ENCODE results near the gene NTNG1.
"Not testable (repeated sequence)": the region's sequence is repeated elsewhere in the genome, so short reads cannot be mapped to it uniquely, and the experiment has no call there.

Gene NTNG1

DNA sequence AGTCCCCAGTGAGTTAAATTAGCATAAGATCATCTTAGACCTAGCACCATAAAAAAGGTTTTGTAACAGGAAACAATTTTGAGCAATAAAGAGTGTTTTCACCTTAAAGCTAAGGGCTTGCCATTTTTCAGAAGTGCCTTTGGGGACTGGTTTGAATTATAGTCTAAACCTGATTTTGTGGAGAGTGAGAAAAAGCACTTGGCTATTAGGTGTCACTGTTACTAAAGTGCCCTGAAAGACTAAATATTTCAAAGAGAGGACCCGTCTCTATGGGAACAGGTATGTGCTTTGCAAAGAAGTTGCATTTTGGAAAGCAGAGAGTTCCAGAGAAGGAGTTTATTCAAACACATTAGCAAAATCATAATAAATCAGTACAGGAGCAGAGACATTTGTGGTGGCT lies 9.1 kb downstream of the NTNG1 start:
- no peaks in the 10 kb centered on the region for H3K36me3 ChIP-seq (ENCODE audit: control insufficient read depth, insufficient read depth, low read length)
- H3K27me3 ChIP-seq (ENCODE audit: control insufficient read depth, insufficient read depth, low read length) = no peaks in the 10 kb centered on the region
- H3K9ac ChIP-seq (ENCODE audit: low read length) = no peak overlapping the region
- no peaks in the 10 kb centered on the region for H3K9me3 ChIP-seq (ENCODE audit: control insufficient read depth, low read length)
- no peaks in the 10 kb centered on the region for H3K4me1 ChIP-seq (ENCODE audit: control insufficient read depth, insufficient read depth, low read length)
- H3K4me3 ChIP-seq (ENCODE audit: low read length) = no peak overlapping the region

DNA sequence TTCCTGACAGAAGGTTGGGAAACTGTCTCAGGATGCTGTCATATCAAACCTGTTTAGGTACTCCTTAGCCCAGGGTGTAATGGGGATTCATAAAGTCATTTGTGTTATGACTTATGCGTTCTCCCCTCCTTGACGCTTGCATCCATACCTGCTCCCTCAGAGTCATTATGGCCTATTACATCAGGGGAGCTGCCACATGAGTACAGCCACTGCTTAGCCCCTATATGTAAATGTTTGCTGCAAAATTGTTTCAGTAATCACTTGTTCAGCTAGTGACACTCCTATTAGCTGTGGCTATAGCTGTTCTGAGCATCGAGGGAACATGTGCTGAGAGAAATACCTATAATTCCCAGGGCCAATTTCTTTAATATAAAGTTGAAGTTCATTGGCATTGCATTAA lies 10.5 kb downstream of the NTNG1 start:
- Histone ChIP-seq H3K36me3 (ENCODE audit: control insufficient read depth, insufficient read depth, low read length) (no peaks in the 10 kb centered on the region), H3K9ac (ENCODE audit: low read length) (no peak overlapping the region), H3K27me3 (ENCODE audit: control insufficient read depth, insufficient read depth, low read length) (no peaks in the 10 kb centered on the region), H3K9me3 (ENCODE audit: control insufficient read depth, low read length) (no peaks in the 10 kb centered on the region), H3K4me1 (ENCODE audit: control insufficient read depth, insufficient read depth, low read length) (no peaks in the 10 kb centered on the region), H3K4me3 (ENCODE audit: low read length) (no peak overlapping the region)

DNA sequence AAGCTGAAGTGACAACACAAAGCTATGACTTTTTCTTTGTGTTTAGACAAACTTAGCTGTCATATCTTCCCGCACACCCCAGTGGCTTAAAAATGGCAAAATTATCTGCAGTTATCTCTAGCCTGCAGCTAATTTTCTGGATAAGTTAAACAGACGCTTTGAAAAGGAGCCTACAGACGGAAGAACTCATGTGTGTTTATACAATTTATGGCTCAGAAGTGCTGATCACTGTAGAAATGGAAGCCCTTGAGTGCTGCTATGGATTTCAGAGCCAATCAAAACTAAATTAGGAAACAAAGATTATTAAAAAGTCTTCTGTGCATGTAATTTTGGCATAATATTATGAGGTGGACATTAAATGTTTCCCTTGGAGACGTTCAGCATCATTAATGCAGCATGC lies 11.6 kb downstream of the NTNG1 start:
- H3K4me3 ChIP-seq (ENCODE audit: low read length) = no peak overlapping the region
- H3K27me3 ChIP-seq (ENCODE audit: control insufficient read depth, insufficient read depth, low read length) = no peaks in the 10 kb centered on the region
- H3K4me1 ChIP-seq (ENCODE audit: control insufficient read depth, insufficient read depth, low read length) = no peaks in the 10 kb centered on the region
- no peaks in the 10 kb centered on the region for H3K9me3 ChIP-seq (ENCODE audit: control insufficient read depth, low read length)
- no peaks in the 10 kb centered on the region for H3K36me3 ChIP-seq (ENCODE audit: control insufficient read depth, insufficient read depth, low read length)
- no peak overlapping the region for H3K9ac ChIP-seq (ENCODE audit: low read length)

DNA sequence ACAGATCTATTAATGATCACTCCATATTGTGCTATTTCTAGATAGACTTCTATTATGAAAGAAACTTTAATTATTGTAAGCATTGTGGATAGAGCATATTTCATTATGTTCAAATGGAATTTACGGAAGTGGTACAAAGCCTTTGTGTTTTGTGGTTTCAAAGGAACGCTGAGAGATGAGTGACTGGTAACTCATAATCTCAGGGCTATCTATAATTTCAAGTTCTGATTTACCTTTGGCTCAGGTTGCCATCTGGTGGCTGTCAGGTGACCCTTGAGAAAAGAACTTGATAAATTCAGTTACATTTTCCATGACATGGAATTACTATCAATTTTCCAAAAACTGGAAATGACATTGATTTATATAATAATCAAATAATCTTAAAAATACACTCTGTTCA lies 12.2 kb downstream of the NTNG1 start:
- no peaks in the 10 kb centered on the region for H3K9me3 ChIP-seq (ENCODE audit: control insufficient read depth, low read length)
- no peaks in the 10 kb centered on the region for H3K27me3 ChIP-seq (ENCODE audit: control insufficient read depth, insufficient read depth, low read length)
- no peak overlapping the region for H3K9ac ChIP-seq (ENCODE audit: low read length)
- H3K4me3 ChIP-seq (ENCODE audit: low read length) = no peak overlapping the region
- no peaks in the 10 kb centered on the region for H3K36me3 ChIP-seq (ENCODE audit: control insufficient read depth, insufficient read depth, low read length)
- no peaks in the 10 kb centered on the region for H3K4me1 ChIP-seq (ENCODE audit: control insufficient read depth, insufficient read depth, low read length)

DNA sequence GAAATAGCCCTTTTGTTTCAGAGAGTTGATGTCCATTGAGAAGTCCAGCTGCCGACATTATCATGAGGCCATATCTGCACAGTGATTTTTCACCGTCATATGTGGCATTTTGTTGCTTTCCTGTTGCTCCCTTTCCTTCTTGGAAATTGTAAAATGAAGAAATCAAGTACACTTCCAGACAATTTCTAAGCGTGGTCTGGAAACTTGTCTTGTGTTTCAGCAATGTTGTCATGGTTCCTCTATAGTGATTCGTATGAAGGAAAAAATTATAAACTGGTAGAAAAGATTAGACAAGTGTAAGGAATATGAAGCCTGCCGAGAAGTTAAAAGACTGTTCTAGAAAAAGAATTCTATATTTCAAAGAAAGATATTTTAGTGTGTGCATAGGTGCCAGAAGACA lies 17.7 kb downstream of the NTNG1 start:
- Histone ChIP-seq H3K4me1 (ENCODE audit: control insufficient read depth, insufficient read depth, low read length) (no peaks in the 10 kb centered on the region), H3K4me3 (ENCODE audit: low read length) (no peak overlapping the region), H3K9me3 (ENCODE audit: control insufficient read depth, low read length) (no peaks in the 10 kb centered on the region), H3K36me3 (ENCODE audit: control insufficient read depth, insufficient read depth, low read length) (no peaks in the 10 kb centered on the region), H3K9ac (ENCODE audit: low read length) (no peak overlapping the region), H3K27me3 (ENCODE audit: control insufficient read depth, insufficient read depth, low read length) (no peaks in the 10 kb centered on the region)

DNA sequence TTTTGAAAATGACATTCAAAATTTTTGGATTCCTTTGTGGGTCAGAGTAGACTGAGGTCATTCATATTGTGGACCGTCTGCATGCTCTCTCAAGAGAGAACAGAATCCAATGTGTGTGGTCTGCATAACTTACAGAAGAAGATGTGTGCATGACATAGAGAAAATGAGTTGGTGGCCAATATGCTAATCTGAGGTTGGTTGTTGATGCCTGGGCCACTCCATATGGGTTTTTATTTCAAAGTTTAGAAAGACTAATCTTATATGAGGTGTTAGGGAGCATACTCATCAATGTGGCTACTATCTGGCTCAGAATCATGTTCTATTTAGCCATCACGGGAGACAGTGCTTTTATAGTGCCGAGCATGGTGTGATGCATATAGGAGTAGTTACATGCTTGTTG lies 18.2 kb downstream of the NTNG1 start:
- H3K4me1 ChIP-seq (ENCODE audit: control insufficient read depth, insufficient read depth, low read length) = no peaks in the 10 kb centered on the region
- H3K9ac ChIP-seq (ENCODE audit: low read length) = no peak overlapping the region
- H3K9me3 ChIP-seq (ENCODE audit: control insufficient read depth, low read length) = no peaks in the 10 kb centered on the region
- H3K4me3 ChIP-seq (ENCODE audit: low read length) = no peak overlapping the region
- H3K27me3 ChIP-seq (ENCODE audit: control insufficient read depth, insufficient read depth, low read length) = no peaks in the 10 kb centered on the region
- no peaks in the 10 kb centered on the region for H3K36me3 ChIP-seq (ENCODE audit: control insufficient read depth, insufficient read depth, low read length)

DNA sequence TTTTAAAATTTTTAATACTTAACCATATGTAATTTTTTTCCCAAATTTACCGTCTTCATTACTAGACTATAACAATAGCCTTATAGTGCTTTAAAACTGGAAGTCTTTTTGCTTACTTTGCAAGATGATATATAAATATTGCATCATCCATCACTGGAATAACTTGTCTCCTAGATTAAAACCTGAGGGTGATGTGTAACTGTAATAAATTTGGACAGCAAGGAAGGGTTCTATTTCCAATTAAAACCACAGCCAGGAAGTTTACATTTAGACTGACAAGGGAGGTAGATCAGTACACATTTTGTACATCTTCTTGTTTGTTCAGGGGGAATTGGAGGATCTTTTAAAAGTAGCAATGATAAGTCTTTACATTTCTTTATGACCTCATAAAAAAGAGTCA lies 21.9 kb downstream of the NTNG1 start:
- Histone ChIP-seq H3K9ac (ENCODE audit: low read length) (no peak overlapping the region), H3K36me3 (ENCODE audit: control insufficient read depth, insufficient read depth, low read length) (no peaks in the 10 kb centered on the region), H3K4me1 (ENCODE audit: control insufficient read depth, insufficient read depth, low read length) (no peaks in the 10 kb centered on the region), H3K9me3 (ENCODE audit: control insufficient read depth, low read length) (no peaks in the 10 kb centered on the region), H3K4me3 (ENCODE audit: low read length) (no peak overlapping the region), H3K27me3 (ENCODE audit: control insufficient read depth, insufficient read depth, low read length) (no peaks in the 10 kb centered on the region)

DNA sequence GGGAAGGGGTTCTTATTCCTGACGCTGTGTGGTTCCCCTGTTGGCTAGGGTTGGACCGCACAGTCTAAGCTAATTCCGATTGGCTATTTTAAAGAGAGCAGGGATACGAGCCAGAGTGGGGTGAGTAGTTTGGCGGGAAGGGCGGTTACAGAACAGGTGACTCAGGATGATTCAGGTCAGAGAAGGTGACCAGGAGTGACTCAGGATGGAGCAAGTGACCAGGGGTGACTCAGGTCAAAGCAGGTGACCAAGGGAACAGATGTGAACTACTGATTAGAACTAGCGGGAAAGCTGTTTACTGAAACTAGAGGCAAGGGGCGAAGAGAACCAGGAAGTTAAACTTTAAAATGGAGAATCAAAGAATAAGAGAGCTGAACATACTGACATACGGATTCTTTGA lies 24.1 kb downstream of the NTNG1 start:
- H3K9me3 ChIP-seq (ENCODE audit: control insufficient read depth, low read length); H3K4me3 ChIP-seq (ENCODE audit: low read length); H3K36me3 ChIP-seq (ENCODE audit: control insufficient read depth, insufficient read depth, low read length); H3K4me1 ChIP-seq (ENCODE audit: control insufficient read depth, insufficient read depth, low read length); H3K9ac ChIP-seq (ENCODE audit: low read length); H3K27me3 ChIP-seq (ENCODE audit: control insufficient read depth, insufficient read depth, low read length): not testable (repeated sequence)

DNA sequence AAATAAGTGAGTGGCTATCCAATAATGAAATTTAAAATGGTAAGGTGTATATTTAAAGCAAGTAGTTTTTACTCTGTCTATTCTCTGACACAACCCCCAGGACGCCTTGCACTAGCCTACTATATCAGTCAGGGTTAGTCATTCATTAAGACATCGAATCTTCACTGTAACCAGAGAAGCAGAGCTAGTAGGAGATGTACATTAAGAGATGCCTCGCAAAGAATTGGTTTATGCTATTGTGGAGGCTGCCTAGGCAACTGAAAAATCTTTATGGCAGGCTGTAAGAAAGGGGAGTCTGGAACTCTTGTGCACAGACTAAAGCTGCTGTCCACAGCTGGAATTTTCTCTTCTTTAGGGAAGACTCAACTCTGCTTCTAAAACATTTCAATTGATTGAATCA lies 28.8 kb downstream of the NTNG1 start:
- no peaks in the 10 kb centered on the region for H3K27me3 ChIP-seq (ENCODE audit: control insufficient read depth, insufficient read depth, low read length)
- no peak overlapping the region for H3K9ac ChIP-seq (ENCODE audit: low read length)
- no peaks in the 10 kb centered on the region for H3K4me1 ChIP-seq (ENCODE audit: control insufficient read depth, insufficient read depth, low read length)
- H3K4me3 ChIP-seq (ENCODE audit: low read length) = no peak overlapping the region
- H3K36me3 ChIP-seq (ENCODE audit: control insufficient read depth, insufficient read depth, low read length) = no peaks in the 10 kb centered on the region
- no peaks in the 10 kb centered on the region for H3K9me3 ChIP-seq (ENCODE audit: control insufficient read depth, low read length)

DNA sequence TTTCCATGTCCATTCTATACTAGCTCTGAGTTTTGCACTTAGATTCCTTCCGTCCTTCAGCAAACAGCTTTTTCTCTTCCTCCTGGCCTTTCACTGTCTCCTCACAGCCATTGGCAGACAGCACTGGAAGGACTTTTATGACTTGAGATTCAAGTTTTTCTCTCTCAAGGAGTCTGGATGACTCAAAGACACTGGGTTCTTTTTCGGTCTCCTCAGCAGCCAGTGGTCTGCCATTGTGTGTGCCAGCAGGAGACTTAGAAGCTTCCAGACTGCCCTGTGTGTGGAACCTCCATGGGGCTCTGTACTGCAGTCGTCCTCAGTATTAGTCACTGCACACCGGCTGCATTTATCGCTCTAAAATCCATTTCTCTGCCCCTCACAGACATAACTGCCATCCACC lies 30.5 kb downstream of the NTNG1 start:
- Histone ChIP-seq H3K9me3 (ENCODE audit: control insufficient read depth, low read length) (no peaks in the 10 kb centered on the region), H3K4me3 (ENCODE audit: low read length) (no peak overlapping the region), H3K27me3 (ENCODE audit: control insufficient read depth, insufficient read depth, low read length) (no peaks in the 10 kb centered on the region), H3K36me3 (ENCODE audit: control insufficient read depth, insufficient read depth, low read length) (no peaks in the 10 kb centered on the region), H3K4me1 (ENCODE audit: control insufficient read depth, insufficient read depth, low read length) (no peaks in the 10 kb centered on the region), H3K9ac (ENCODE audit: low read length) (no peak overlapping the region)

DNA sequence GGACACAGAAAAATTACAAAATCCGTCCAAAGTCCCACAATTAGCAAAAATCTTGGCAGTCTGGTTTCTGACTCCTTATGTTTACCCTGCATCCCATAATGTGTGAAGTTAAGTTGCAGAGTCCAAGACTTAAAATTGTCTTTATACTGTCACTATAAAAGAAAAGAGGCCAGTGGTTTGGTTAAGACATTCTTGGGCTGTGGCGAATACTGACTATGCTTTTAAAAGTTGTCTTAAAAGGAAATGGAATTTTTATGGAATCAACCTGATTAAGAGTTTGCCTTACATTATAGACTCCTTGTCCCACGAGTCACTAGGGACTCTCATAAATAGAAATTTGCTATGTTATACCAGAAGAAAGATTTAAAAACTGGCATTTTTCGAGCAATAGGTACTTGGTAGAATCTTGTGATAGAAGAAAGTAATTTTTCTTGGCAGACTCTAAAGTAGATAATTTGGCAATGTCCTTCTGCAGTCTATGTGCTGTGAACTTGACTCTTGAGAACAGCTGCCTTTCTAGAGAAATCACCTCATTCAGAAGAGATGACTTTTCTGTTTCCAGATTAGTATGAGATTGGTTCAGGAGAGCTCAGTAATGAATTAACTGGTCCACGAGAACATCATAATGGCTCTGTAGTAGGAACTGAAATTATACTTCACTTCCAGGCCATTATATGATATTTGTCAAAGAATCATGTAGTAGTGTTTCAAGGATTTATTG lies 31.8 kb downstream of the NTNG1 start:
- H3K36me3 ChIP-seq (ENCODE audit: control insufficient read depth, insufficient read depth, low read length) = no peaks in the 10 kb centered on the region
- H3K9ac ChIP-seq (ENCODE audit: low read length) = no peak overlapping the region
- H3K27me3 ChIP-seq (ENCODE audit: control insufficient read depth, insufficient read depth, low read length) = no peaks in the 10 kb centered on the region

DNA sequence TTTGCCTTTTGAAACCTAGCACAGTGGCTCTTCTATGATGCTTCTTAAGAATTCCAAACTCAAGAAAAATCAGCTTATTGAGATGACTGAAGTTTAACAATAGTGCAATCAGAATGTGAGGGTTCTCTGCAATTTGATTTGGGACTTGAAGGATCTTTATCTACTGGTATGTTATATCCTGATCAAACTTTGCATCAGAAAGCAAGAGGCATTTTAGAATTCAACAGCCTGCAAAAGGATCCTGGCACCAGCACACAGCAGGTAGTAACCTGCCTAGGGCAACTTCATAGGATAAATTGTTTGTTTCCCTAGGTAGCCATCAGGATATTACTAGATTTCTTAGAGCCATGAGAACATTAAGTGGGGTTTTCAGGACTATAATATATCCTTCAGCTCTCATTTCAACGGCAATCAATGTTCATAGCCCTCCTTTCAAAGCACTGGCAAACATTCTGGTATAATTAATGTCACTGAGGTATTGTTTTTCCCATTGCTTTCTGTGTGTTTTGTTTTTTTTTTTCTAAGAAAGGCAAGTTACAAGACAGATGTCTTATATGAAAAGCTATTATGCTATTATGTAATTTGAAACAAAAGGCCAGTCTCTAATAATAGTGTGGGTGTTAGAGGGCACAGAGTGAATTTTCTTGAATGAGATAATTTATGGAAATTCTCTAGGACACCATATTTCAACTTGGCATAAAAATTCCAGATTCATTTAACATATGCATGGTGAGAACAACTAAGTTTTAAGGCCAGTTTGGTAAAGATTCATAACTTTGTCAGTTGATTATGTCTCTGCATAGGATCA lies 34.5 kb downstream of the NTNG1 start:
- Histone ChIP-seq H3K9ac (ENCODE audit: low read length) (no peak overlapping the region), H3K27me3 (ENCODE audit: control insufficient read depth, insufficient read depth, low read length) (no peaks in the 10 kb centered on the region), H3K4me3 (ENCODE audit: low read length) (no peak overlapping the region), H3K4me1 (ENCODE audit: control insufficient read depth, insufficient read depth, low read length) (no peaks in the 10 kb centered on the region), H3K9me3 (ENCODE audit: control insufficient read depth, low read length) (no peaks in the 10 kb centered on the region), H3K36me3 (ENCODE audit: control insufficient read depth, insufficient read depth, low read length) (no peaks in the 10 kb centered on the region)

More for the DNA sequence above, 31.8 kb downstream of the NTNG1 start:
- Histone ChIP-seq H3K9me3 (ENCODE audit: control insufficient read depth, low read length) (no peaks in the 10 kb centered on the region), H3K4me3 (ENCODE audit: low read length) (no peak overlapping the region), H3K4me1 (ENCODE audit: control insufficient read depth, insufficient read depth, low read length) (no peaks in the 10 kb centered on the region)

Data from mucosa of stomach (tissue), 1 donor.